MM.1S (cell line): ENCODE data around the gene CLEC2L.

Source experiments
- DNase-seq: peaks from one replicate; pipeline ENCODE4 v3.0.0-alpha.2; 2015
- H2AFZ ChIP-seq: fragments of 300-600 bp; sonication (generic); 2 replicates; pipeline ENCODE4 v1.6.0; 2016; ENCODE audit warnings: antibody characterized with exemption, low read length
- H3F3A ChIP-seq: fragments of 300-600 bp; sonication (generic); 2 replicates; pipeline ENCODE4 v1.6.1; 2016; ENCODE audit warnings: mild to moderate bottlenecking, antibody characterized with exemption, low read length, moderate library complexity, mixed read lengths; ENCODE audit not compliant: insufficient read depth
- H3K27ac ChIP-seq: fragments of 300-600 bp; sonication (generic); 2 replicates; pipeline ENCODE4 v1.5.1; 2016; ENCODE audit warnings: mild to moderate bottlenecking, low read length
- H3K27me3 ChIP-seq: fragments of 300-600 bp; sonication (generic); replicated peaks from 2 replicates; pipeline ENCODE4 v1.6.0; 2016; ENCODE audit warnings: low read length; ENCODE audit not compliant: insufficient read depth
- H3K36me3 ChIP-seq: fragments of 300-600 bp; sonication (generic); replicated peaks from 2 replicates; pipeline ENCODE4 v1.6.1; 2016; ENCODE audit warnings: mild to moderate bottlenecking, low read length, mixed read lengths; ENCODE audit not compliant: insufficient read depth
- H3K4me1 ChIP-seq: fragments of 300-600 bp; sonication (generic); 2 replicates; pipeline ENCODE4 v1.6.1; 2016; ENCODE audit warnings: low read length, mixed read lengths
- H3K4me2 ChIP-seq: fragments of 300-600 bp; sonication (generic); 2 replicates; pipeline ENCODE4 v1.6.0; 2016; ENCODE audit warnings: low read depth, low read length
- H3K4me3 ChIP-seq: fragments of 300-600 bp; sonication (generic); 2 replicates; pipeline ENCODE4 v1.5.1; 2016; ENCODE audit warnings: low read length, mixed read lengths
- H3K79me2 ChIP-seq: fragments of 300-600 bp; sonication (generic); 2 replicates; pipeline ENCODE4 v1.6.1; 2016; ENCODE audit warnings: mixed run types, low read length, mixed read lengths
- H3K9ac ChIP-seq: fragments of 300-600 bp; sonication (generic); 2 replicates; pipeline ENCODE4 v1.6.1; 2016; ENCODE audit warnings: low read length, mixed read lengths
- H3K9me2 ChIP-seq: fragments of 300-600 bp; sonication (generic); replicated peaks from 2 replicates; pipeline ENCODE4 v1.6.1; 2016; ENCODE audit warnings: mild to moderate bottlenecking, low read length, mixed read lengths; ENCODE audit not compliant: insufficient read depth
- H3K9me3 ChIP-seq: fragments of 300-600 bp; sonication (generic); replicated peaks from 2 replicates; pipeline ENCODE4 v1.6.1; 2016; ENCODE audit warnings: mild to moderate bottlenecking, low read length, mixed read lengths; ENCODE audit not compliant: insufficient read depth
- H4K20me1 ChIP-seq: fragments of 300-600 bp; sonication (generic); 2 replicates; pipeline ENCODE4 v1.6.1; 2016; ENCODE audit warnings: mild to moderate bottlenecking, low read length, moderate library complexity, mixed read lengths; ENCODE audit not compliant: insufficient read depth
- CTCF ChIP-seq: fragments of 300-600 bp; sonication (generic); IDR thresholded peaks from 2 replicates; pipeline ENCODE4 v1.5.1; 2016; ENCODE audit warnings: antibody characterized with exemption, low read length, mixed read lengths
- EZH2 ChIP-seq: fragments of 300-600 bp; sonication (generic); optimal IDR thresholded peaks from 2 replicates; pipeline ENCODE3; 2017; ENCODE audit warnings: low read depth, mild to moderate bottlenecking, antibody characterized with exemption, low read length, mixed read lengths
- EZH2phosphoT487 ChIP-seq: fragments of 300-600 bp; sonication (generic); IDR thresholded peaks from 2 replicates; pipeline ENCODE4 v1.6.1; 2018; ENCODE audit warnings: antibody characterized with exemption, low read length

Gene CLEC2L

GRCh38 chr7:139562491-139562890 is 39.0 kb downstream of the CLEC2L start:
- H3K9me3 ChIP-seq, result no peaks in the 10 kb centered on the region
- H3K27me3 ChIP-seq, result no peaks in the 10 kb centered on the region
- H4K20me1 ChIP-seq, result no peaks in the 10 kb centered on the region
- H3K9ac ChIP-seq, result no peak overlapping the region
- no peak overlapping the region for H2AFZ ChIP-seq
- no peak for DNase-seq
- H3K79me2 ChIP-seq, result no peaks in the 10 kb centered on the region
- no peak for TF ChIP-seq CTCF
- TF ChIP-seq EZH2phosphoT487, result no peak
- no peak overlapping the region for H3K4me2 ChIP-seq
- no peaks in the 10 kb centered on the region for H3K4me1 ChIP-seq
- H3K9me2 ChIP-seq, result no peaks in the 10 kb centered on the region
- no peaks in the 10 kb centered on the region for H3F3A ChIP-seq
- H3K36me3 ChIP-seq, result no peaks in the 10 kb centered on the region
- H3K27ac ChIP-seq, result no peak overlapping the region
- H3K4me3 ChIP-seq, result no peak overlapping the region

- H3K27ac ChIP-seq, result no peak overlapping the region
- no peaks in the 10 kb centered on the region for H3K9me2 ChIP-seq
- H3K27me3 ChIP-seq, result no peaks in the 10 kb centered on the region
- no peaks in the 10 kb centered on the region for H3K36me3 ChIP-seq
- H3K79me2 ChIP-seq, result no peaks in the 10 kb centered on the region
- no peaks in the 10 kb centered on the region for H4K20me1 ChIP-seq
- no peak for DNase-seq
- no peak overlapping the region for H3K4me2 ChIP-seq
- no peaks in the 10 kb centered on the region for H3F3A ChIP-seq
- H3K4me1 ChIP-seq, result no peaks in the 10 kb centered on the region
- no peak for TF ChIP-seq EZH2phosphoT487
- TF ChIP-seq CTCF, result no peak
- TF ChIP-seq EZH2, result no peak
- no peaks in the 10 kb centered on the region for H3K9me3 ChIP-seq
- no peak overlapping the region for H3K9ac ChIP-seq
- no peak overlapping the region for H2AFZ ChIP-seq
- H3K4me3 ChIP-seq, result no peak overlapping the region
Measured at GRCh38 chr7:139562961-139563565, 39.6 kb downstream of the CLEC2L start.

- no peak for TF ChIP-seq EZH2
- TF ChIP-seq EZH2phosphoT487, result no peak
- TF ChIP-seq CTCF, result no peak
- Histone ChIP-seq H3K4me1 (no peaks in the 10 kb centered on the region), H3K4me3 (no peak overlapping the region), H3F3A (no peaks in the 10 kb centered on the region), H3K36me3 (no peaks in the 10 kb centered on the region), H3K9ac (no peak overlapping the region), H3K27ac (no peak overlapping the region), H2AFZ (no peak overlapping the region), H3K9me2 (no peaks in the 10 kb centered on the region), H3K4me2 (no peak overlapping the region), H3K9me3 (no peaks in the 10 kb centered on the region), H3K79me2 (no peaks in the 10 kb centered on the region), H4K20me1 (no peaks in the 10 kb centered on the region), H3K27me3 (no peaks in the 10 kb centered on the region)
- no peak for DNase-seq
Measured at GRCh38 chr7:139563856-139564255, 40.4 kb downstream of the CLEC2L start.
